ENCODE results near the gene SIL1. TPM values are rescaled to one million over a fixed set of nuclear protein-coding genes. Genes with fewer than 3 reads are reported as not detected.

The SIL1 gene
- total and polyA plus RNA-seq, 2 donors (not counting 3 experiments of a cell fraction or from before 2014, with no cell fraction given) = 47.6 to 67.2 TPM

DNA sequence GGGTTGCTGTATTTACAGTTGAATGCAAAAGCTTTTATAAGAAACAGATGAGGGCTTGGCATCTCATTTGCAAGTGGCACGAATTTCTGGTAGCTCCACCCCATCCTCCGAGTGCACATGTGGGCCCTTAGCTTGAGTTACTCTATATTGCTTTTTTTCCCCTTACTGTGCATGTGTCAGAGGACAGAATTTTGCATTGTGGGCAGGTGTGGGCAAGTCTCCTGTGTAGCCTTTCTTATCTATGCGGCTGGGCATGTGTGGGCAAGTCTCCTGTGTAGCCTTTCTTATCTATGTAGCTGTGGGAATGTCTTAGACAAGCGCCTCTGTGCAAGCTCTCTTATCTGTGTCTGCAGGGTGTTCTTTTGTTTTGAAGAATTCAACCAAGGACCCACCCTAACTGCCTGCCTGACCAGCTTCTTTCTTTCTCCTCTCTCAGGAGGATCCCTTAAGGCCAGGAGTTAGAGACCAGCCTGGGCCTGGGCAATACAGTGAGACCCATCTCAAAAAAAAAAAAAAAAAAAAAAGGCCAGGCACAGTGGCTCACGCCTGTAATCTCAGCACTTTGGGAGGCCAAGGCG lies 34.1 kb upstream of the SIL1 start:
- Histone ChIP-seq H3K4me2 (ENCODE audit: insufficient read depth, low read length) (no peak overlapping the region), H4K20me1 (replicated peaks; ENCODE audit: control insufficient read depth, extremely low read depth, insufficient read depth, low read length) (no peaks in the 10 kb centered on the region), H3K9me1 (replicated peaks; ENCODE audit: control insufficient read depth, extremely low read depth, insufficient read depth, low read length) (no peaks in the 10 kb centered on the region), H3K79me2 (ENCODE audit: control insufficient read depth, insufficient read depth, low read length) (no peaks in the 10 kb centered on the region), H3K27me3 (ENCODE audit: control insufficient read depth in 2 of 2, insufficient read depth in 2 of 2, low read length in 2 of 2) (peaks cover 0 to 4% of the 10 kb centered on the region in 2 experiments), H2AFZ (ENCODE audit: low read depth, low read length) (no peak overlapping the region), H3K4me3 (replicated peaks in 1 of 3; ENCODE audit: insufficient read depth in 1 of 3, low read depth in 1 of 3, low read length in 3 of 3) (no peak overlapping the region), H3K36me3 (ENCODE audit: control insufficient read depth in 2 of 2, extremely low read depth in 1 of 2, insufficient read depth in 2 of 2, low read length in 2 of 2) (no peaks in the 10 kb centered on the region), H3K9ac (replicated peaks; ENCODE audit: extremely low read depth, insufficient read depth, low read length) (no peak overlapping the region), H3K9me3 (replicated peaks; ENCODE audit: control insufficient read depth, insufficient read depth, low read length) (no peaks in the 10 kb centered on the region), H3K27ac (ENCODE audit: insufficient read depth, low read depth, low read length) (no peak overlapping the region), H3K4me1 (ENCODE audit: control insufficient read depth, extremely low read depth, insufficient read depth, low read length) (no peaks in the 10 kb centered on the region)
- dilution Hi-C loops (cut with MboI; ENCODE audit: extremely low pct_ligation_motif_present, low sequenced_read_pairs) (no loop called here), intact Hi-C loops (cut with micrococcal nuclease) (no loop called here)
- BruUV-seq (replicated peaks) = no TSS peak
- ChIA-PET CTCF (interaction anchor here (0.9 to 1.0 kb wide), 2 partner anchors 10 to 19 kb away, joined by 3 to 4 read pairs; no protein-coding TSS in a partner anchor), POLR2A (no interaction called here)
- FAIRE-seq (no peak), DNase-seq (ENCODE audit: low read depth, low spot score) (no peak)
- TF ChIP-seq POLR2A (IDR thresholded peaks at IDR 0.05; ENCODE audit: low read depth, low read length) (no peak), JUN (IDR thresholded peaks at IDR 0.05; ENCODE audit: borderline replicate concordance, insufficient read depth, insufficient read length, low read depth) (no peak), POLR2AphosphoS5 (IDR thresholded peaks at IDR 0.05; ENCODE audit: insufficient read depth, low read depth, low read length) (no peak), MYC (IDR thresholded peaks at IDR 0.05; ENCODE audit: low read depth, low read length) (no peak), GATA2 (IDR thresholded peaks at IDR 0.05; ENCODE audit: insufficient read depth, insufficient read length, low read depth, low read length) (no peak), EZH2 (IDR thresholded peaks at IDR 0.05; ENCODE audit: borderline replicate concordance, low read depth, low read length, severe bottlenecking) (no peak), FOS (IDR thresholded peaks at IDR 0.05; ENCODE audit: borderline replicate concordance, insufficient read depth, low read length) (no peak)
- TF ChIP-seq, protein P1, sequence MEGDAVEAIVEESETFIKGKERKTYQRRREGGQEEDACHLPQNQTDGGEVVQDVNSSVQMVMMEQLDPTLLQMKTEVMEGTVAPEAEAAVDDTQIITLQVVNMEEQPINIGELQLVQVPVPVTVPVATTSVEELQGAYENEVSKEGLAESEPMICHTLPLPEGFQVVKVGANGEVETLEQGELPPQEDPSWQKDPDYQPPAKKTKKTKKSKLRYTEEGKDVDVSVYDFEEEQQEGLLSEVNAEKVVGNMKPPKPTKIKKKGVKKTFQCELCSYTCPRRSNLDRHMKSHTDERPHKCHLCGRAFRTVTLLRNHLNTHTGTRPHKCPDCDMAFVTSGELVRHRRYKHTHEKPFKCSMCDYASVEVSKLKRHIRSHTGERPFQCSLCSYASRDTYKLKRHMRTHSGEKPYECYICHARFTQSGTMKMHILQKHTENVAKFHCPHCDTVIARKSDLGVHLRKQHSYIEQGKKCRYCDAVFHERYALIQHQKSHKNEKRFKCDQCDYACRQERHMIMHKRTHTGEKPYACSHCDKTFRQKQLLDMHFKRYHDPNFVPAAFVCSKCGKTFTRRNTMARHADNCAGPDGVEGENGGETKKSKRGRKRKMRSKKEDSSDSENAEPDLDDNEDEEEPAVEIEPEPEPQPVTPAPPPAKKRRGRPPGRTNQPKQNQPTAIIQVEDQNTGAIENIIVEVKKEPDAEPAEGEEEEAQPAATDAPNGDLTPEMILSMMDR (IDR thresholded peaks at IDR 0.05; ENCODE audit: extremely low read depth in 1 of 2, insufficient read depth in 1 of 2, low read depth in 1 of 2, low read length in 2 of 2) = no peak
- TF ChIP-seq, protein P2, sequence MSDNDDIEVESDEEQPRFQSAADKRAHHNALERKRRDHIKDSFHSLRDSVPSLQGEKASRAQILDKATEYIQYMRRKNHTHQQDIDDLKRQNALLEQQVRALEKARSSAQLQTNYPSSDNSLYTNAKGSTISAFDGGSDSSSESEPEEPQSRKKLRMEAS (IDR thresholded peaks at IDR 0.05; ENCODE audit: insufficient read depth, insufficient read length) = no peak
